OCI-LY7 (cell line): ENCODE data around the gene PUM2. TPM values are rescaled to one million over a fixed set of nuclear protein-coding genes. Genes with fewer than 3 reads are reported as not detected.

Experiments
- BruUV-seq: library from RNA; stranded (reverse); fragments of 400-500 nt; replicated peaks from 2 replicates; lab custom pipeline; 2021; lab: Mats Ljungman, UMichigan
- CTCF ChIA-PET: fragments of 300-600 bp; sonication (Branson Sonifier 250); formaldehyde crosslinking; loops from one replicate; lab custom pipeline; 2022; ENCODE audit warnings: antibody characterized with exemption; ENCODE audit not compliant: unreplicated experiment; lab: Charles Lee
- POLR2A ChIA-PET: fragments of 300-600 bp; sonication (Branson Sonifier 250); formaldehyde crosslinking; loops from one replicate; lab custom pipeline; 2022; ENCODE audit warnings: antibody characterized with exemption; lab: Charles Lee
- DNase-seq: peaks from one replicate; pipeline ENCODE4 v3.0.0-alpha.2; 2015; ENCODE audit warnings: low spot score
- H2AFZ ChIP-seq: fragments of 200-600 bp; sonication (generic), shearing (Covaris generic); 2 replicates; pipeline ENCODE4 v1.6.1; 2014; ENCODE audit warnings: mild to moderate bottlenecking, antibody characterized with exemption, low read length, moderate library complexity
- H3K27ac ChIP-seq: fragments of 200-600 bp; sonication (generic); 2 replicates; pipeline ENCODE4 v1.5.1; 2014; ENCODE audit warnings: mixed run types, low read depth, mild to moderate bottlenecking, moderate library complexity, low read length, inconsistent platforms; ENCODE audit not compliant: poor library complexity, severe bottlenecking
- H3K36me3 ChIP-seq: fragments of 200-600 bp; sonication (generic); 2 replicates; pipeline ENCODE4 v1.6.1; 2014; ENCODE audit warnings: mild to moderate bottlenecking, antibody characterized with exemption, low read length, moderate library complexity, mixed read lengths; ENCODE audit not compliant: insufficient read depth
- H3K4me1 ChIP-seq: fragments of 200-600 bp; sonication (generic); 2 replicates; pipeline ENCODE4 v1.5.1; 2014; ENCODE audit warnings: mild to moderate bottlenecking, low read length; ENCODE audit not compliant: insufficient read depth, poor library complexity, severe bottlenecking
- H3K4me2 ChIP-seq: fragments of 200-600 bp; sonication (generic); 2 replicates; pipeline ENCODE4 v1.6.1; 2014; ENCODE audit warnings: mild to moderate bottlenecking, low read length
- H3K4me3 ChIP-seq: fragments of 200-600 bp; sonication (generic); 2 replicates; pipeline ENCODE4 v1.5.1; 2014; ENCODE audit warnings: mild to moderate bottlenecking, low read depth, low read length; ENCODE audit not compliant: poor library complexity, severe bottlenecking
- H3K79me2 ChIP-seq: fragments of 200-600 bp; sonication (generic); 2 replicates; pipeline ENCODE4 v1.6.1; 2016; ENCODE audit warnings: low read depth, mild to moderate bottlenecking, low read length, moderate library complexity, mixed read lengths; ENCODE audit not compliant: insufficient read depth
- H3K9me2 ChIP-seq: fragments of 200-600 bp; sonication (generic); 2 replicates; pipeline ENCODE4 v1.6.1; 2016; ENCODE audit warnings: mild to moderate bottlenecking, low read length, mixed read lengths; ENCODE audit not compliant: insufficient read depth
- H3K9me3 ChIP-seq: fragments of 200-600 bp; sonication (generic); 2 replicates; pipeline ENCODE4 v1.6.1; 2014; ENCODE audit warnings: mild to moderate bottlenecking, mixed run types, low read length, mixed read lengths
- H4K20me1 ChIP-seq: fragments of 200-600 bp; sonication (generic); 2 replicates; pipeline ENCODE4 v1.6.1; 2014; ENCODE audit warnings: mild to moderate bottlenecking, antibody characterized with exemption, low read length, moderate library complexity, mixed read lengths; ENCODE audit not compliant: insufficient read depth
- CTCF ChIP-seq: fragments of 200-600 bp; sonication (generic); conservative IDR thresholded peaks from 2 replicates; pipeline ENCODE4 v1.5.1; 2014; ENCODE audit warnings: mild to moderate bottlenecking, antibody characterized with exemption, low read length, moderate library complexity, mixed read lengths
- EZH2phosphoT487 ChIP-seq: fragments of 200-600 bp; sonication (generic); IDR thresholded peaks from 2 replicates; pipeline ENCODE4 v1.6.1; 2018; ENCODE audit warnings: low read depth, borderline replicate concordance, mild to moderate bottlenecking, mixed run types, antibody characterized with exemption, low read length, moderate library complexity, mixed read lengths
- intact Hi-C: fragments of 100-400 bp; cut with micrococcal nuclease; formaldehyde crosslinking; loops from one replicate; pipeline ENCODE4 v1.10.0; 2022; ENCODE audit not compliant: unreplicated experiment
- total RNA-seq, 2 experiments: library from RNA; depleted of rRNA in 1 of 2; stranded (reverse); fragments of >200 nt in 1 of 2; shearing (Covaris generic) in 1 of 2; gene quantifications; 2 replicates each; pipeline ENCODE4 v1.2.3, GENCODE V29; 2014 to 2022

PUM2 gene
- total RNA-seq, 2 experiments from 2014 or later, result 48.2 to 122 TPM

- intact Hi-C loops, result no loop called here
- no peak overlapping the region for H3K4me3 ChIP-seq
- H3K4me2 ChIP-seq, result no peak overlapping the region
- H2AFZ ChIP-seq, result no peak overlapping the region
- DNase-seq, result no peak
- no peaks in the 10 kb centered on the region for H3K9me2 ChIP-seq
- H3K79me2 ChIP-seq, result no peaks in the 10 kb centered on the region; the same call in 1 of the 2 replicates
- no peak overlapping the region for H3K27ac ChIP-seq
- H3K9me3 ChIP-seq, result no peaks in the 10 kb centered on the region
- peaks cover 89% of the 10 kb centered on the region for H3K36me3 ChIP-seq
- no TSS peak for BruUV-seq
- no peak for TF ChIP-seq EZH2phosphoT487
- TF ChIP-seq CTCF, result no peak
- ChIA-PET POLR2A (interaction anchor here (0.5 to 1.4 kb wide), 2 partner anchors 28 to 36 kb away, joined by 4 read pairs; no protein-coding TSS in a partner anchor), CTCF (no interaction called here)
- H3K4me1 ChIP-seq, result no peaks in the 10 kb centered on the region
- no peaks in the 10 kb centered on the region for H4K20me1 ChIP-seq
These were observed 83.1 kb downstream of the PUM2 start for GRCh38 chr2:20267529-20267928.

- no peak for DNase-seq
- no TSS peak for BruUV-seq
- no peak overlapping the region for H3K27ac ChIP-seq
These were observed 86.0 kb downstream of the PUM2 start for GRCh38 chr2:20264629-20265028.

More at GRCh38 chr2:20264629-20265028, 86.0 kb downstream of the PUM2 start:
- TF ChIP-seq CTCF, result no peak
- TF ChIP-seq EZH2phosphoT487, result no peak
- Histone ChIP-seq H3K4me1 (no peaks in the 10 kb centered on the region), H3K4me3 (no peak overlapping the region), H3K36me3 (peaks cover 89% of the 10 kb centered on the region), H4K20me1 (no peaks in the 10 kb centered on the region), H3K4me2 (no peak overlapping the region), H3K9me2 (no peaks in the 10 kb centered on the region), H3K79me2 (no peaks in the 10 kb centered on the region), H3K9me3 (no peaks in the 10 kb centered on the region), H2AFZ (no peak overlapping the region)
- ChIA-PET POLR2A (interaction anchor here (0.6 to 2.0 kb wide), 3 partner anchors 12 to 233 kb away, joined by 3 to 8 read pairs (median 5); no protein-coding TSS in a partner anchor), CTCF (no interaction called here)
- intact Hi-C loops, result no loop called here
